Activated T-cell treated with anti-CD3 and anti-CD28 coated beads, Interleukin-2, amount 50 U/mL, for 48 hours (primary cell): Measurements from ENCODE around the gene TUSC2.
"Not testable (repeated sequence)": the region's sequence is repeated elsewhere in the genome, so short reads cannot be mapped to it uniquely, and the experiment has no call there.

ENCODE experiments used
- DNase-seq, 2 experiments: peaks; one replicate each; pipeline ENCODE4 v3.0.0-alpha.2; 2020

Gene TUSC2

GRCh38 chr3:50293079-50293801 lies 34.8 kb downstream of the TUSC2 start:
- DNase-seq: no peak

GRCh38 chr3:50292159-50293078 lies 35.6 kb downstream of the TUSC2 start, which contains the start of gene IFRD2:
TSS of gene IFRD2 (minus strand) at chr3:50292429. CDS start at chr3:50292274, 155 bp downstream.
- peak; percentile 94 to 97 for DNase-seq

- no peak for DNase-seq
Measured at GRCh38 chr3:50290161-50290641, 37.8 kb downstream of the TUSC2 start.

- no peak for DNase-seq
Measured at GRCh38 chr3:50289130-50289529, 38.9 kb downstream of the TUSC2 start.

- DNase-seq: no peak
Measured at GRCh38 chr3:50288387-50289007, 39.5 kb downstream of the TUSC2 start.

- no peak for DNase-seq
Measured at GRCh38 chr3:50287262-50287661, 40.8 kb downstream of the TUSC2 start.

GRCh38 chr3:50286322-50287227 lies 41.4 kb downstream of the TUSC2 start:
- no peak for DNase-seq

GRCh38 chr3:50284121-50284520 lies 43.9 kb downstream of the TUSC2 start:
- DNase-seq: not testable (repeated sequence)

GRCh38 chr3:50279255-50280016 lies 48.6 kb downstream of the TUSC2 start:
- no peak for DNase-seq

- no peak for DNase-seq
Measured at GRCh38 chr3:50278880-50279224, 49.2 kb downstream of the TUSC2 start, which contains the start of gene LSMEM2. TSS of gene LSMEM2 (plus strand) at chr3:50279087. CDS start at chr3:50279114, 27 bp downstream.

GRCh38 chr3:50278123-50278879 lies 49.7 kb downstream of the TUSC2 start:
- no peak for DNase-seq

- DNase-seq: no peak
Measured at GRCh38 chr3:50276762-50277101, 51.3 kb downstream of the TUSC2 start.

- peak; percentile 45 to 64 for DNase-seq
Measured at GRCh38 chr3:50275996-50276761, 51.8 kb downstream of the TUSC2 start.

- peak in 1 of 2 experiments; percentile 43 for DNase-seq
Measured at GRCh38 chr3:50275141-50275995, 52.7 kb downstream of the TUSC2 start.
